NCI-H2196 (cell line): ENCODE measurements around the gene CCM2.

Experiments used
- DNase-seq: peaks from one replicate; lab custom pipeline; 2025; ENCODE audit not compliant: unreplicated experiment; lab: John Stamatoyannopoulos, UW

The CCM2 gene

DNA sequence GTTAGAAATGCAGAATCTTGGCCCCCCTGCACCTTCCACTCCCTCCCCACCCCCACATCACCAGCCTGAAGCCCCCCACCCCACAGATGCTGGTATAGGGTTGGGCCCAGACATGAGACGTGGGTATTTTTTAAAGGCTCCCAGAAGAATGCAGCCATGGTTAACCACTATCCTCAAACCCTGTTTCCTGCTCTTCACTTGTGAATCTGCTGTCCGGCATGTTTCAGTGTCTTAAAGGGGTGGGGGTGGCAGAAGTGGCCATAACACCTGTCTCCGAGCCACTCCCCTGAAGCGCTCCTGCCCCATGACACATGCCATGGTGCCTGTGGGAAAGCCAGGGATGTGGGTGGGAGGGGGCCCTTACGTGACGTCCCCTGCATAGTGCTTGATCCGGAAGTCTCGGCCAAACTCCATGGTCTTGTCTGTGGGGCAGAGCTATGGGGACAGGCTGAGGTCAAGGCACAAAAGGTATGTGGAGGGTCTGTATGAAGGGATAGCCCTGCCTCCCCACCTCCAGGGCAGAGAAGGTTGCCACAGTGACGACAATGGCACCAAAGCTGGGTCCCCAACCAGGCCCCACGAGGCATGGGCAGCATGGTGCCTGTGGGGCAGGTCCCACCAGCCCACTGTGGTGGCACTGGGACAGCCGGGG lies 30.8 kb upstream of the CCM2 start:
- DNase-seq = no peak

DNA sequence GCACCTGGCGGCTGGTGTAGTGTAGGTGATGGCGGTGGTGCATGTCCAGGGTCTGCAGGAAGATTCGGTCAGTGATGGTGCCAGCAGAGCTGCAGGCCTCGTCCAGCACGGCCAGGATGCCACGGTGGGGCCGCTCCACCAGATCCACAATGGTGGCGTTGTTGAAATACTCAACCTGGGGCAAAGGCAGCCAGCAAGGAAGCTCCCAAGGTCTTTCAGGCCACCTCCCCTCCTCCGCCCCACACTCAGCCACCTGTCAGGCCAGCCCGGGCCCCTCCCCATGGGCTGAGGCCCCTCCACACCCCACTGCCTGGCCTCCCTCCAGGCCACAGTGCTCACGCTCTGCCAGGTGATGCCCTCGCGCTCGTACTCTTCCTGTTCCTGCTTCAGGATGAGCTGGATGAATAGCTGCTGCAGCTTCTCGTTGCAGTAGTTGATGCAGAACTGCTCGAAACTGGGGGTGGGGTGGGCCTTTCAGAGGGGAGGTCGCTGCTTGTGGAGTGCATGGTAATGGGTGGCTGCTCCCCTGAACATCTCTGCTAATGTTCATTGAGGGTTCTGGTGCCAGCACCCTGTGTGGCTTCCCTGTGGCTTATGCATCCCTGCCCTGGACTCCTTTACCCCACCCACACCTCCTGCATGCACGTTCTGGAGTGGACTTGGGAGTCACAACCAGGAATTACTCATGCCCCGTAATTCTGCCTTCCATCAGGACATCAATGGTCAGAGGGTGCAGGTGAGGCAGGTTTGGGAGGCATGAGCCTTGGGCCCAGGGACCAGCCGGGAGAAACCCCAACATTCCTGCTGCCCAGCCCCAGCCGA lies 30.1 kb upstream of the CCM2 start:
- DNase-seq = peak; percentile 51

DNA sequence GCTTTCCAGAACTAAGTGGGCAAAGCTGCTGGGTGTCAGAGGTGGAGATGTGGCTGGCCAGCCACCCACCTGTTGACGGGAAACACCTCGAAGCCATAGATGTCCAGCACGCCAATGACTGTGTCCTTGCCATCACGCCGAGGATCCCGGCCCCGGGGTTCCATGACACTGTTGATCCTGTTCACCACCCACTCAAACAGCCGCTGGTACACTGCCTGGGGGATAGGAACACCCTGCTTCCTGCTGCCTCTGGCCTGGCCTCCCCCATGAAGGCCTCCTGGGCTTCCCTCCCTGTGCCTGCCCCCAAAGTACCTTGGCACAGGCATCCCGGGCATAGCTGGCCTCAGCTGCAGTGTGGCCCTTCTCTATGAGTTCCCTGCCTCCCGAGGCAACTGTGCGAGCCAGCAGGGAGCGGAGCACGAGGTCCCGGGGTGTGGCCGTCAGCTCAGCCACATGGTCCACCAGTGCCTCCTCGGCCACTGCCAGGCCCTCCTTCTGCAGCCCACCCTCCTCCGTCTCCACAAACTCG lies 29.4 kb upstream of the CCM2 start:
- DNase-seq = no peak

DNA sequence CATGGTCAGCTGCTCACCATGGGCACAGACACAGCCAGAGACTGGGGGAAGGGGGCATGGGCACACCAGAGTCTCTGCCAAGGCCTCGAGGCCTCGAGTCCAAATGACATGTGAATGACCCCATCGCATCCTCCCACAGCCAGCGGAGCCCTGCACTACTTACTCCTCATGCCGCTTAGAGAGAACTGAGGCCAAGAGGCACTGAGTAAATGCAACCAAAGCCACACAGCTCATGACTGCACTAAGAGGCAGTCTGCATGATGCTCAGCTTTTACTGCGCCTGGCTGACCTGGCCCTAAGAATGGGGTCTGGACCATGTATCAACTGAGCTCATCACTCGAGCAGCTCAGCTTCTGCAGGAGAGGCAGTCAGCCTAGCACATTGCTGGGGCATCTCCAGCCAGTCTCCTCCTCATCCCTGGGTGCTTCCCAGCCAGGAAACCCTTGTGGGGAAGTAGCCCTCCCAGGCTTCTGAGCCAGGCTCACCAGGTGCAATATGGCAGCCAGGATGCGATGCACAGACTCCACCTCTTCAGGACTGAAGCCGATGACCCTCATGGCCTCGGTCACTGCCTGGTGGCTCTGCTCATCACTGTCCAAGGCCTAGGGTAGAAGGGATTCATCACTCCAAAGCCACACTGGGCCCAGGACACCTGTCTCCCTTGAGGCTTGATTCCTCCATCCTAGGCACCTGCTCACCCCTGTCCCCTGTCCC lies 28.7 kb upstream of the CCM2 start:
- DNase-seq = no peak

DNA sequence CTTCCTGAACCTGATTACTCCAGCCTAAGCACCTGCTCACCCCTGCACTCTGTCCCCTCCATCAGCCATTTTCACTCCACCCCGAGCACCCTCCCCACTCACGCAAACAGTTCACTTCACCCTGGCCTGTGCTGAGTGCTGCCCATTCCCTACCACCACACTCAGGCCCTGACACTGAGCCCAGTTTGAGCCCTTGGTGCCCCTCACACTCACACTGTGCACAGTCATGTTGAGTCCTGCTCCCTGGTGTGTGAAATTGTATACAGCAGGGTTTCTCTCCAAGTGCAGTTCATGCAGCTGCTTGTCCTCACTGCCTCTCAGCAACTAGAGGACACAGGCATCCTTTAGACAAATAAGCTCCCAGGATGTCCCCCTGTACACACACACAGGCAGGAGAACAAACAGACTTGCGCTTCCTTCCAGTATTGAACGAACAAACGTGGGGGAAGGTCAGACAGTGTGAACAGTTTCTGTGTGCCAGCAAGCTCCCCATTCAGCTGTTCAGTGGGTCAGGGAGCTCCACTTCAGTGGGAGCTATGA lies 28.0 kb upstream of the CCM2 start:
- peak; percentile 50 for DNase-seq

DNA sequence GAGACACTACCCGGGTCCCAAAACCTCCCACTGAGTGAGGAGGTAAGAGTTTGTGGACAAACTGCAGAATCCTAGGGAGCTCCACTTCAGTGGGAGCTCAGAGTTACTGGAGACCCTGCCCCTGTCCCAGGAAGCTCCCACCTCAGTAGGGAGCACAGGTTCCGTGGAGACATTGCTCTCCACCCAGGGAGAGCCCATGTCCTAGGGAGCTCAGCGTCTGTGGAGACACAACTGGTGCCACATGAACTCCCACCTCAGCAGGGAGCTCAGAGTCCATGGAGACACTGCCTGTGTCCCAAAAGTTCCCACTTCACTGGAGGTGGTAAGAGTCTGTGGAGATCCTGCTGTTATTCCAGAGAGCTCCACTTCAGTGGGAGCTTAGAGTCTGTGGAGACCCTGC lies 27.4 kb upstream of the CCM2 start:
- no peak for DNase-seq

DNA sequence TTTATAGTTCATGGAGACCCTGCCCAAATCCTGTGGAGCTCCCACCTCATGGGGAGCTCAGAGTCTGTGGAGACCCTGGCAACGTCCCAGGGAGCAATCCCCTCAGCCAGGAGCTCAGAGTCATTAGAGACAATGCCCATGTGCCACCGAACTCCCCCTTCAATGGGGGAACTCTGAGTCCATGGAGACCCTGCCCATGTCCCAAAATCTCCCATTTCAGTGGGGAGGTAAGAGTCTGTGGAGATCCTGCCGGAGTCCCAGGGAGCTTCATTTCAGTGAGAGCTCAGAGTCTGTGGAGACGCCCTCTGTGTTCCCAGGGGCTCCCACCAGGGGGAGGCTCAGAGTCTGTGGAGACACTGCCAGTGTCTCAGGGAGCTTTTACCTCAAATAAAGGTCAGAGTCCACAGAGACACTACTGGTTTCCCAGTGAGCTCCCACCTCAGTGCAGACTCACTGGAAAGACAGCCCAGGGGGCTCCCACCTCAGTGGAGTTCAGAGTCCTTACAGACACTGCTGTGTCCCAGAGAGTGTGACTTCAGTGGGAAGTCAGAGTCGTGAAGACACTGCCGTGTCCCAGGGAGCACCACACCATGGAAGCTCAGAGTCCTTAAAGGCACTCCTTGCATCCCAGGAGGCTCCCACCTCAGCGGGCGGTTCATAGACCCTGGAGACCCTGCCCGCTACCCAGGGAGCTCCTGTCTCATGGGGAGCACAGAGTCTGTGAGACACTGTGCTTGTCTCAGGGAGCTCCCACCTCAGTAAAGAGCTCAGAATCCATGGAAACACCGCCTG lies 26.2 kb upstream of the CCM2 start:
- DNase-seq = peak; percentile 36

DNA sequence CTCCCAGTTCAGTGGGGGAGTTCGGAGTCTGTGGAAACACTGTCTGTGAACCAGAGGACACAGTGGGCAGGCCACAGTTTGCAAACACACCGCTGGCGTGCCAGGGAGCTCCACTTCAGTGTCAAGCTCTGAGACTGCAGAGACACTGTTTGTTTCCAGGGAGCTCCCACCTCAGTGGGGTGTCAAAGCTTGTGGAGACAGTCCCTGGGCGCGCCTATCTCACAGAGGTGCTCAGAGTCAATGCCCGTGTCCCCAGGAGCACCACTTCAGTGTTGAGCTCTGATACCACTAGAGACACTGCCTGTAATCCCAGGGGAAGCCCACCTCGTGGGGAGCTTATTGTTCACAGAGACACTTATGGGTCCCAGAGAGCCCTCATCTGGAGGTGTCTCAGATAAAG lies 25.5 kb upstream of the CCM2 start:
- no peak for DNase-seq

DNA sequence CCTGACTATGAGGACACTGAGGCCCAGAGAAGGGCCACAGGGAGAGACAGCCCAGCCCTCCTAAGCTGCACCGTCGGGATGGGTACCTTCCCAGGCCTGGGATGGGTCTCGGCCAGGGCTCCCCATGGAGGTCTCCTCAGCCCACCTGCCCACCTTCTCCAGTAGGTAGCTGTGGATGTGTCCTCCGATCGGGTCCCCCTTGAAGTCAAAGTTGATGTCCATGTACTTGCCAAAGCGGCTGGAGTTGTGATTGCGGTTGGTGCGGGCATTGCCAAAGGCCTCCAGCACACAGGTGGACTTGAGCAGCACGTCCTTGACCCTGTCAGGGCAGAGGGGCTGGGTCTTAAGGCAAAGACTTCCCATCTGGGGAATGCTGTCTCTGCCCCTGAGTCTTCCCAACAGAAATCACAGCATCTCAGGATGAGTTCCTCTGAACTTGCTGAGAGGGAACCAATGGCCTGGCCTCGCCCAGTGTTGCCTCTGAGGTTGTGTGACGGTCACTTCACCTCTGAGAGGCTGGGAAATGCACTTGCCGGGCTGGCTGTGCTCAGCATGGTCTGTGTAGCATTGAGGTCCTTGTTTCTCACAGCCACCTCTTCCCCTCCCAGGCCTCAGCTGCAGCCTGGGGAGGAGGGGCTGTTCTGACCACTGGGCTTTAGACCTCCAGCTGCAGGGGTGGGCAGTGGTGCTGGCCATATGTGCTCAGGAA lies 24.5 kb upstream of the CCM2 start:
- DNase-seq = no peak

DNA sequence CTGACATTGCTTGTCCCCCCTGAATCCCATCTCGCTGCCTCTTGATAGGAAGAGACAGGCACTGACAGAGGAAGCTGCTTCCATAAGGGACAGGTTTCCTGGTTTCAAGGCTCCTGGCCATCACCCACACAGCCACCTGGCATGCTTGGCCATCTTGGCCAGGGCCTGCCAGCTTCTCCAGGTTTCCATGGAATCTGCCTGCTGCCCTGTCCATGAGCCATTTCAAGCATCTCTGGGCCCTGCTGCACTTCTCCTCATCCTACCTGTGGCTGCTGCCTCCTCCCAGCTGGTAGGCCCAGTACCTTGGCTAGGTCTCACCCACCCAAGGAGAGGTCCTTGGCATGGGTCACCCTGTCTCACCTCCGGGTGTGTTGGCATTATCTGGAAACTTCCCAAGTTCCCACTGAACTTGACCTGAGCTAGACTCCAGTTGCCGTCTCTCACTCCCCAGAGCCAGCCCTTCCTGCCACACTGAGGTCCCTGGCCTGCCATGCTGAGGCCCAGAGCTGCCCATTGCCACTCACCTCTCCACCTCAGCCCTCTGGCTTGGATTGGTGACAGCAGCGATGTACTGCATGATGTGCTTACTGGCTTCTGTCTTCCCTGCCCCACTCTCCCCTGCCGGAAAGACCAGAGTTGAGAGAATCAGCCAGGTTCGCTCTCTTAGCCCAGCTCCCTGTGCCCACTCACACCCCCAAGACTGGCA lies 23.8 kb upstream of the CCM2 start:
- no peak for DNase-seq

DNA sequence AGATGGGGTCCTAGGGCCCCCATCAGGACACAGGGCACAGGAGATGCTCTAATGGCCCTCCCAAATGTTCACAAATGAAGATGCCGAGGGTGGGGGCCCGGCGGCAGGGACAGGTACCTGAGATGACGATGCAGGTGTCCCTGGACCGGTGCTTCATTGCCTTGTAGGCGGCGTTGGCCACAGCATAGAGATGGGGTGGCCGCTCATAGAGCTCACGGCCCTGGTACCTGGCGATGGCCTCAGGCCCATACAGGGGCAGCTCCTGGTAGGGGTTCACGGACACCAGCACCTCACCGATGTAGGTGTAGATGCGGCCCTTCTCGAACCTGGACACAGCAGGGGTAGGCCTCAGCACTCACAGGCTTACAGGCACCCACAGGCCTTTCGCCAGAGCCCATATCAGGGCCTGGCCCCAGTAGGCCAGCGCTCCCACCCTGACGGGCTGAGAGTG lies 23.2 kb upstream of the CCM2 start:
- no peak for DNase-seq

DNA sequence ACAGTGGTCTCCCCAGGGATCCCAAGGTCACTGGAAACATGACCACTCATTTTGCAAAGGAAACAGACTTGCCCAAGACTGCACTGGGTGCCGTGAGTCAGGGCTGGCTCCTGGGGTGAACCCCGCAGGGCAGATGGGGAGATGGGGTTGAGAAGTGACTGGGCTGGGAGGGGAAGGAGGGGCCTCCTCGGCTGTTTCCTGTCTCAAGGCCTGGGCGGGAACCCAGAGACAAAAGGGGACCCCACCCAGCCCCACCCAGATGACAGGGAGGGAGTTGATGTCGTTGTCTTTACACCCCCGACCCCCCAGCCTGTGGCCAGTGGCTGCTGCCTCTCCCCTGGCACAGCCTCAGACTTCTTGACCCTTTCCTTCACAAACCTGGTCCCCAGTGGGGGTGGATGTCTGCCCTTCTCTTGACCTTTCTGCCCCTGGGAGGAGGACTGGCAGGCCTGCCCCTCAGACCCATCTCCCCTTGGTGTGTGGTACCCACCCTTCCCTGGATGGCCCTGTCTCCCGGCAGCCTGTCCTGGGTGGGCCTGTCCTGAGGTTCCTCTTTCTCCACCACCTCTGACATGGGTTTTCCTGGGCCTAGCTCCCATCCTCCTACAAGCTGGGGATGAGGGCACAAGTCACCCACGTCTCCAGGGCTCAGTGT lies 22.6 kb upstream of the CCM2 start:
- no peak for DNase-seq

DNA sequence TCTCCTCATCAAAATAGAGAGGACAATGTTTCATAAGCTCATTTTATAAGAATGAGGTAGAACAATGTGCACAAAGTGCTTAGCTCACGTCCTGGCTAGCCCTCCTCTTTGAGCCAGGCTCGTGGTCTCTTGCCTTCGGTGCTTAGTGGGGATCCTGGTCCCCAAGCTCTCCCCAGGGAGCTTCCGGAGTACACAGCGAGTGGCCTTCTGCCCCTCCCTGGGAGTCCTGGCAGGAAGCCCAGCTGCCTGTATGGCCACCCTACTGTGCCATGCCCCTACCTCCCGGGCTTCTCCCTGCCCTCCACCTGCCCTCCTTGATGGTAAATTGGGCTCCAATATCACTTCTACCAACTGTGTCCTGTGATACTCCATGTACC lies 22.1 kb upstream of the CCM2 start:
- peak; percentile 27 for DNase-seq

DNA sequence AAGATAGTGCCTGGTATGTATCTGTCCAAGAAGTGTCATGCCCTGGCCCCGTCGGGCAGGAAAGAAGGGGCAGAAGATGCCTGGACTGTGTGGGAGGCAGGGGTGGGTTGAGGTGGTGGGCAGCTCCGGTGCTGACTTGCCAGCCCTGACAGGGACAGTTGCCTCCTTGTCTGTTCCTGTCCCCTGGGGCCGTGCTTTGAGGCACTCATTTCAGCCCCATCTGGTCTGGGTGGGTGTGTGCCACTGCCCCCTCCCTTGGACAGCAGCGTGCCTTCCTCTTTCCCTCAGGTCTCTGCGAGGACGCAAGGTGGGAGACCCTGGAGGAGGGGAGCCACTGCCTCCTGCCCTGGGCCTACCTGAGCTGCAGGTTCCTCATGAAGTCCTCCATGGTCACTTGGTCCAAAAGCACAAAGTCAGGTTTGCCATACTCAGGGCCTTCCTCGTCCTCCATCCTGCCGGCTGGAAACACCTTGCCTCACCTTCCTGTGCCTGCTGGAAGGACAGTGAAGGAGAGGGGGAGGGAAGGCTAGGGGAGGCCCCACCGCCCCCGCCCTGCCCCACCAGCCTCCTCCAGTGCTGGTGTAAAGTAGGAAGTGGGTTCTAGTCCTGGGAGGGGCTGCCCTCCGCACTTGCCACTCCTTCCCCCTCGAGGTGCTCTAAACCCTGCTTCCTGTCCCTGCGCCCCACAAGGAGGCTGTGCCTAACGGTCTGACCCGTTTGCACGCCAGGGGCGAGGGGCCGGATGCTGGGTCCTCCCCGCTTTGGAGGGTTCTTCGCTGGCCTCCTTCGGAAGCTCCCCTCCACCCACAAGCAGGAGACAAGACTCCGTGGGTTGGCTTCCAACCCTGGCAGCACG lies 21.3 kb upstream of the CCM2 start, which contains the start of gene MYO1G:
MYO1G (minus strand) TSS at position 505 of the 856 bp plus-strand sequence; CDS start at position 451, 54 bp downstream.
- no peak for DNase-seq

DNA sequence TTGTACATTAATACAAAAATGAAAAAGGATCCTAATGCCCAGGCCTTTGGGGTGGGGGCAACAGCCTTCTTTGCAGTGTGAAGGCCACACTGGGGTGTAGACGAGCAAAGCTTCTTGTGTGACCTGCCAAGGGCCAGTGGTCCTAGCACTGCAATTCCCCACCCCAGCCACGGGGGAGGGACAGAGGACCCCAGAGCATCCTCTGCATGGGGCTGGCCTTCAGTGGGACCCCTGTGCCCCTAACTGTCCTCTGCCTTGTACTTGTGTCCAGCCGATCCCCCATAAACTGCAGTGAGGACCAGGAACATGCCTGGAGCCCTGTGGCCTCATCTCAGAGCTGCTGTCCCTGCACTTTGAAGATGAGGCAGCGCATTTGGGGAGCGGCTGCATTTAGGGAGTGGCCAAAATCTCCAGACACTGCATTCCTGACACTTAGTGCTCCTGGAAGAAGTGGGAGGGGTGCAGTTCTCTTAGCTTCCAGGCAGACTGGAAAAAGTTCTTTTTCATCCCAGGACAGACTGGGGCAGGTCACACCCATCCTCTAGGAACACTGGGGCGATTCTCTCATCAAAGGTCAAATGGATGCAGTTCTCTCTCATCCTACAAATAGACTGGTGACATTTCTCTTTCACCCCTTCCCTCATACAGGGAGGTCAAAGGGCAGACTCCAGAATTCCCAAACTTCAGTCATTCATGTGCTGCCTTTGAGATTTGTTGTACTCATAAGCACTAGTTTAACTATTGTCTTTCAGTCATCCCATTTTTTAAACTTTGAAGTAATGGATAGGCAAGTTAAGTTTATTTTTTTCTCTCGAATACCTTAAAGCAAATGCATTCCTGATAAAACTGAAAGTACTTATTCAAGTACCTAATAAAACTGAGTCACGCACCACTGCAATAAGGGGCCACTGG lies 20.3 kb upstream of the CCM2 start:
- no peak for DNase-seq

DNA sequence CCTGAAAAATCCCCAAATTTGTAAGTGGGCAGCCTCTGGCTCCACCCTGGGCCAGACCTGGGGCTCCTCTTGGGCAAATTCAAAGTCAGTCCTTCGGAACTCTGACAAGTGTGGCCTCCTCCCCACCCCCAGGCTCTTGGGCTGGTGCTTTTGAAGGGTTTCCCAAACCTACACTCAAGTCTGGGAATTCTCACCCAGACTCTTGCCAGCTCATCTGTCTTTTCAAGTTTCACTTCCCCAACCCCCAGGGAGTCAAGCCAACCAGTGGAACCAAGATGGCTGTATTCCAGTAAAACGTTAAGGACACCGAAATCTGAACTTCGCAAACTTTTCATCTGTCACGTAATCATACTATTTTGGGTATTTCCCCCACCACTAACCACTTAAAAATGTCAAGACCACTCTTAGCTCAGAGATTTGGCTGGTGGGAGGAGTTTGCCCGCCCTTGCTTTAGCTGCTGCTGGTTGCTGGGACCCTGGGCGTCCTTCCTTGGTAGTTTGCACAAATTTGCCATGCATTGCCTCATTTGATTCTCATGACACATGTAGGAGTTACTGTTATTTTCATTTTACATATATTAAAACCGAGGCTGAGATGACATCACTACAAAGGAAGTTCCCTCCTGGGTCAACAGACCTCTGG lies 19.5 kb upstream of the CCM2 start:
- DNase-seq = no peak
